ENCODE data around the gene FAM50B.

GRCh38 chr6:3808759-3809514, 40.2 kb upstream of the FAM50B start:
- TF ChIP-seq, protein P1, sequence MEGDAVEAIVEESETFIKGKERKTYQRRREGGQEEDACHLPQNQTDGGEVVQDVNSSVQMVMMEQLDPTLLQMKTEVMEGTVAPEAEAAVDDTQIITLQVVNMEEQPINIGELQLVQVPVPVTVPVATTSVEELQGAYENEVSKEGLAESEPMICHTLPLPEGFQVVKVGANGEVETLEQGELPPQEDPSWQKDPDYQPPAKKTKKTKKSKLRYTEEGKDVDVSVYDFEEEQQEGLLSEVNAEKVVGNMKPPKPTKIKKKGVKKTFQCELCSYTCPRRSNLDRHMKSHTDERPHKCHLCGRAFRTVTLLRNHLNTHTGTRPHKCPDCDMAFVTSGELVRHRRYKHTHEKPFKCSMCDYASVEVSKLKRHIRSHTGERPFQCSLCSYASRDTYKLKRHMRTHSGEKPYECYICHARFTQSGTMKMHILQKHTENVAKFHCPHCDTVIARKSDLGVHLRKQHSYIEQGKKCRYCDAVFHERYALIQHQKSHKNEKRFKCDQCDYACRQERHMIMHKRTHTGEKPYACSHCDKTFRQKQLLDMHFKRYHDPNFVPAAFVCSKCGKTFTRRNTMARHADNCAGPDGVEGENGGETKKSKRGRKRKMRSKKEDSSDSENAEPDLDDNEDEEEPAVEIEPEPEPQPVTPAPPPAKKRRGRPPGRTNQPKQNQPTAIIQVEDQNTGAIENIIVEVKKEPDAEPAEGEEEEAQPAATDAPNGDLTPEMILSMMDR (IDR thresholded peaks at IDR 0.05): no peak
- no peak for TF ChIP-seq EZH2 (IDR thresholded peaks at IDR 0.05; ENCODE audit: borderline replicate concordance, insufficient read depth, low read depth, low read length, poor library complexity, severe bottlenecking)

Data from B cell (primary cell).